ENCODE measurements around the gene OSBPL2. TPM values are rescaled to one million over a fixed set of nuclear protein-coding genes. Genes with fewer than 3 reads are reported as not detected.

OSBPL2 gene
- total RNA-seq, 1 donor from 2014 or later: 28.4 TPM

- Histone ChIP-seq H3K4me3 (no peak overlapping the region), H3K4me1 (no peaks in the 10 kb centered on the region), H3K4me2 (no peak overlapping the region), H4K20me1 (ENCODE audit: low read depth) (no peaks in the 10 kb centered on the region), H3K27ac (no peak overlapping the region), H3K27me3 (no peaks in the 10 kb centered on the region), H3K36me3 (no peaks in the 10 kb centered on the region), H3K79me2 (ENCODE audit: low read depth) (no peaks in the 10 kb centered on the region), H3K9ac (no peak overlapping the region), H3F3A (ENCODE audit: low read depth) (no peaks in the 10 kb centered on the region), H3K9me3 (ENCODE audit: low read depth) (no peaks in the 10 kb centered on the region), H2AFZ (replicated peaks) (no peak overlapping the region)
- no peak overlapping the region for H3K4me3 Mint-ChIP-seq
- TF ChIP-seq EZH2 (IDR thresholded peaks at IDR 0.05): no peak
- TF ChIP-seq CTCF (IDR thresholded peaks at IDR 0.05): no peak
- TF ChIP-seq EZH2phosphoT487 (IDR thresholded peaks at IDR 0.05): no peak
- DNase-seq (ENCODE audit: low spot score): no peak
- H3K27ac Mint-ChIP-seq: no peak overlapping the region
- H3K27me3 Mint-ChIP-seq (ENCODE audit: insufficient read depth, low read depth): peaks cover 8% of the 10 kb centered on the region
- H3K4me1 Mint-ChIP-seq: no peaks in the 10 kb centered on the region
- peaks cover 18% of the 10 kb centered on the region for H3K36me3 Mint-ChIP-seq
- peaks cover 7% of the 10 kb centered on the region for H3K9me3 Mint-ChIP-seq
Measured at GRCh38 chr20:62344782-62345181, 106.5 kb downstream of the OSBPL2 start.

Small RNAs within 50 kb of the gene (microRNA-seq; reads per million reads assigned to microRNA genes)
- not detected for gene MIR4758

Other genes with a start within 250 kb of the OSBPL2 start
- 9.9 and 10.8 TPM in 2 replicates for gene TAF4, start 172.6 kb upstream of the OSBPL2 start, total RNA-seq (ENCODE audit: low replicate concordance)
- gene LSM14B, start 116.0 kb upstream of the OSBPL2 start, total RNA-seq (ENCODE audit: low replicate concordance): 52.6 and 82.1 TPM in 2 replicates
- 237 and 310 TPM in 2 replicates for gene PSMA7, start 95.1 kb upstream of the OSBPL2 start, total RNA-seq (ENCODE audit: low replicate concordance)
- 25.5 and 26.1 TPM in 2 replicates for gene SS18L1, start 94.8 kb upstream of the OSBPL2 start, total RNA-seq (ENCODE audit: low replicate concordance)
- gene MTG2, start 55.5 kb upstream of the OSBPL2 start, total RNA-seq (ENCODE audit: low replicate concordance): 16.2 and 19.2 TPM in 2 replicates
- gene HRH3, start 18.2 kb upstream of the OSBPL2 start, total RNA-seq (ENCODE audit: low replicate concordance): 0.09 and 1.7 TPM in 2 replicates
- gene ADRM1, start 64.5 kb downstream of the OSBPL2 start, total RNA-seq (ENCODE audit: low replicate concordance): 52.3 and 96.3 TPM in 2 replicates
- 12.1 and 63.9 TPM in 2 replicates for gene LAMA5, start 128.8 kb downstream of the OSBPL2 start, total RNA-seq (ENCODE audit: low replicate concordance)
- 1,629 and 1,765 TPM in 2 replicates for gene RPS21, start 148.6 kb downstream of the OSBPL2 start, total RNA-seq (ENCODE audit: low replicate concordance)
- 8.1 and 13.8 TPM in 2 replicates for gene CABLES2, start 168.8 kb downstream of the OSBPL2 start, total RNA-seq (ENCODE audit: low replicate concordance)
- gene RBBP8NL, start 189.0 kb downstream of the OSBPL2 start, total RNA-seq (ENCODE audit: low replicate concordance): 0.03 TPM in 1 of 2 replicates, not detected in the other
- 0.12 TPM in 1 of 2 replicates, not detected in the other for gene GATA5, start 237.5 kb downstream of the OSBPL2 start, total RNA-seq (ENCODE audit: low replicate concordance)

Data from neural progenitor cell (in vitro differentiated cells).